HepG2 (cell line): ENCODE data around the gene RSBN1L.

Experiments used
- ELF3 ChIP-seq: IDR thresholded peaks from 2 replicates; pipeline ENCODE4 v1.6.1; 2016; ENCODE audit warnings: missing genetic modification reagents, missing compliant biosample characterization
- HMGXB3 ChIP-seq: sonication (generic); formaldehyde crosslinking; IDR thresholded peaks from 2 replicates; pipeline ENCODE4 v1.4.0; 2020; ENCODE audit warnings: missing genetic modification reagents, borderline replicate concordance
- PHF8 ChIP-seq: sonication (generic); formaldehyde crosslinking; IDR thresholded peaks from 2 replicates; pipeline ENCODE4 v1.5.0; 2020; ENCODE audit warnings: missing genetic modification reagents
- POLR2A ChIP-seq, 2 experiments: IDR thresholded peaks; 2 replicates each; pipeline ENCODE4 v1.6.1; 2011; ENCODE audit warnings: low read depth in 2 of 2, low read length in 2 of 2, mild to moderate bottlenecking in 1 of 2, moderate library complexity in 1 of 2; ENCODE audit not compliant: insufficient read depth in 1 of 2
- U2AF2 ChIP-seq: fragments of 200-400 bp; formaldehyde crosslinking; IDR thresholded peaks from 2 replicates; pipeline ENCODE4 v1.6.1; 2017; ENCODE audit warnings: low read depth, mild to moderate bottlenecking, low read length
- ZXDC ChIP-seq: sonication (generic); formaldehyde crosslinking; IDR thresholded peaks from 2 replicates; pipeline ENCODE4 v1.5.0; 2020; ENCODE audit warnings: mild to moderate bottlenecking, missing genetic modification reagents

GRCh38 chr7:77812290-77812685, 116.0 kb downstream of the RSBN1L start:
- no peak for TF ChIP-seq U2AF2
- no peak for TF ChIP-seq PHF8 (CRISPR knock-in tag)
- TF ChIP-seq ZXDC (CRISPR knock-in tag) = no peak
- no peak for TF ChIP-seq HMGXB3 (CRISPR knock-in tag)
- no peak for TF ChIP-seq ELF3
- TF ChIP-seq POLR2A (IDR thresholded peaks at IDR 0.05; ENCODE audit: insufficient read depth in 1 of 2, low read depth in 2 of 2, low read length in 2 of 2) = no peak
